Ishikawa (cell line): ENCODE measurements around the gene JMJD1C.

Experiments
- CEBPB ChIP-seq: IDR thresholded peaks from 2 replicates; pipeline ENCODE4 v1.6.1; 2012
- CREB1 ChIP-seq: IDR thresholded peaks from 2 replicates; pipeline ENCODE4 v1.6.1; 2012; ENCODE audit warnings: low read depth
- EGR1 ChIP-seq: IDR thresholded peaks from 2 replicates; pipeline ENCODE4 v1.6.1; 2012
- EP300 ChIP-seq: IDR thresholded peaks from 2 replicates; pipeline ENCODE4 v1.6.1; 2012; ENCODE audit warnings: borderline replicate concordance
- FOXM1 ChIP-seq: IDR thresholded peaks from 2 replicates; pipeline ENCODE4 v1.6.1; 2012; ENCODE audit warnings: low read depth, borderline replicate concordance
- NFIC ChIP-seq: IDR thresholded peaks from 2 replicates; pipeline ENCODE4 v1.6.1; 2012
- RAD21 ChIP-seq: IDR thresholded peaks from 2 replicates; pipeline ENCODE4 v1.6.1; 2012; ENCODE audit warnings: low read depth
- TAF1 ChIP-seq: IDR thresholded peaks from 2 replicates; pipeline ENCODE4 v1.6.1; 2012; ENCODE audit warnings: low read depth, mild to moderate bottlenecking
- TCF12 ChIP-seq: IDR thresholded peaks from 2 replicates; pipeline ENCODE4 v1.6.1; 2012; ENCODE audit warnings: low read depth
- TEAD4 ChIP-seq: IDR thresholded peaks from 2 replicates; pipeline ENCODE4 v1.6.1; 2012
- YY1 ChIP-seq: IDR thresholded peaks from 2 replicates; pipeline ENCODE4 v1.6.1; 2012; ENCODE audit warnings: low read depth
- ZBTB7A ChIP-seq: IDR thresholded peaks from 2 replicates; pipeline ENCODE4 v1.6.1; 2012; ENCODE audit warnings: low read depth
- TF ChIP-seq, protein P1 (sequence below): IDR thresholded peaks from 2 replicates; pipeline ENCODE4 v1.6.1; 2012; ENCODE audit warnings: low read depth, mild to moderate bottlenecking
- TF ChIP-seq, protein P2 (sequence below): IDR thresholded peaks from 2 replicates; pipeline ENCODE4 v1.6.1; 2012
- TF ChIP-seq, protein P3 (sequence below): IDR thresholded peaks from 2 replicates; pipeline ENCODE4 v1.6.1; 2012

Gene JMJD1C

DNA sequence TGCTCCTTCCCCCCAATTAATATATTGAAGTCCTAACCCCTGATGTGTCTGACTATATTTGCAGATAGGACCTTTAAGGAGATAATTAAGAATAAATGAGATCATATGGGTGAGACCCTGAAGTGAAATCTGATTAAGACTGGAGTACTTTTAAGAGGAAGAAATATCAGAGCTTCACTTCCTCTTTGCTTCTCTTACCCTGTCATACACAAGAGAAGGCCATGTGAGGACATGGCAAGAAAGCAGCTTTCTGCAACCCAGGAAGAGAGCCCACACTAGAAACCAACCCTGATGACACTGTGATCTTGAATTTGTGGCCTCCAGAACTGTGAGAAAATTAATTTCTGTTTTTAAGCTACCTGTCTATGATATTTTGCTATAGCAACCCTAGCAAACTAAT, 44.2 kb downstream of the JMJD1C start:
- no peak for TF ChIP-seq TAF1
- no peak for TF ChIP-seq CREB1
- TF ChIP-seq TEAD4: no peak
- no peak for TF ChIP-seq ZBTB7A
- TF ChIP-seq, protein P1, sequence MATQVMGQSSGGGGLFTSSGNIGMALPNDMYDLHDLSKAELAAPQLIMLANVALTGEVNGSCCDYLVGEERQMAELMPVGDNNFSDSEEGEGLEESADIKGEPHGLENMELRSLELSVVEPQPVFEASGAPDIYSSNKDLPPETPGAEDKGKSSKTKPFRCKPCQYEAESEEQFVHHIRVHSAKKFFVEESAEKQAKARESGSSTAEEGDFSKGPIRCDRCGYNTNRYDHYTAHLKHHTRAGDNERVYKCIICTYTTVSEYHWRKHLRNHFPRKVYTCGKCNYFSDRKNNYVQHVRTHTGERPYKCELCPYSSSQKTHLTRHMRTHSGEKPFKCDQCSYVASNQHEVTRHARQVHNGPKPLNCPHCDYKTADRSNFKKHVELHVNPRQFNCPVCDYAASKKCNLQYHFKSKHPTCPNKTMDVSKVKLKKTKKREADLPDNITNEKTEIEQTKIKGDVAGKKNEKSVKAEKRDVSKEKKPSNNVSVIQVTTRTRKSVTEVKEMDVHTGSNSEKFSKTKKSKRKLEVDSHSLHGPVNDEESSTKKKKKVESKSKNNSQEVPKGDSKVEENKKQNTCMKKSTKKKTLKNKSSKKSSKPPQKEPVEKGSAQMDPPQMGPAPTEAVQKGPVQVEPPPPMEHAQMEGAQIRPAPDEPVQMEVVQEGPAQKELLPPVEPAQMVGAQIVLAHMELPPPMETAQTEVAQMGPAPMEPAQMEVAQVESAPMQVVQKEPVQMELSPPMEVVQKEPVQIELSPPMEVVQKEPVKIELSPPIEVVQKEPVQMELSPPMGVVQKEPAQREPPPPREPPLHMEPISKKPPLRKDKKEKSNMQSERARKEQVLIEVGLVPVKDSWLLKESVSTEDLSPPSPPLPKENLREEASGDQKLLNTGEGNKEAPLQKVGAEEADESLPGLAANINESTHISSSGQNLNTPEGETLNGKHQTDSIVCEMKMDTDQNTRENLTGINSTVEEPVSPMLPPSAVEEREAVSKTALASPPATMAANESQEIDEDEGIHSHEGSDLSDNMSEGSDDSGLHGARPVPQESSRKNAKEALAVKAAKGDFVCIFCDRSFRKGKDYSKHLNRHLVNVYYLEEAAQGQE: no peak
- TF ChIP-seq, protein P2, sequence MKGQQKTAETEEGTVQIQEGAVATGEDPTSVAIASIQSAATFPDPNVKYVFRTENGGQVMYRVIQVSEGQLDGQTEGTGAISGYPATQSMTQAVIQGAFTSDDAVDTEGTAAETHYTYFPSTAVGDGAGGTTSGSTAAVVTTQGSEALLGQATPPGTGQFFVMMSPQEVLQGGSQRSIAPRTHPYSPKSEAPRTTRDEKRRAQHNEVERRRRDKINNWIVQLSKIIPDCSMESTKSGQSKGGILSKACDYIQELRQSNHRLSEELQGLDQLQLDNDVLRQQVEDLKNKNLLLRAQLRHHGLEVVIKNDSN: no peak
- TF ChIP-seq EGR1: no peak
- TF ChIP-seq YY1: no peak
- no peak for TF ChIP-seq FOXM1
- TF ChIP-seq, protein P3, sequence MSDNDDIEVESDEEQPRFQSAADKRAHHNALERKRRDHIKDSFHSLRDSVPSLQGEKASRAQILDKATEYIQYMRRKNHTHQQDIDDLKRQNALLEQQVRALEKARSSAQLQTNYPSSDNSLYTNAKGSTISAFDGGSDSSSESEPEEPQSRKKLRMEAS: no peak
- TF ChIP-seq RAD21: no peak
- TF ChIP-seq EP300: no peak
- no peak for TF ChIP-seq TCF12
- no peak for TF ChIP-seq NFIC
- no peak for TF ChIP-seq CEBPB

DNA sequence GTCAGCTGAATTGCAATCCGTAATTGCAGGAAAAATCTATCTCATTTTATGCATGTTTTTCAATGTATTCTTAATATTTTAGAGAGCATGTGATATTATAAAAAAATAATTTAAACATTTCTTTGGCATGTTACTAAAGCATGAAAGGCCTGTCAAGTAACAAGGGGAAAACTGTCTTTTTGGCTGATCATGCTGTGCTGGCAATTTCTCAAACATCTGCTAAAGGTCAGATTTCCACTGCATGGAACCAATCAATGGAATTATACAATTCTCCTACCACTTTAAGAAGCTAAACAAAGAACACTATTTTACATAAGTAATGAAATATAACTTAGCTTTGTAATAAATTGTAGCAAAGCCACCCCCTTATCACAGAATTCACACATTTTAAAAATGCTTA, 49.4 kb downstream of the JMJD1C start:
- TF ChIP-seq EP300: no peak
- TF ChIP-seq FOXM1: no peak
- TF ChIP-seq, protein P1: no peak
- no peak for TF ChIP-seq CREB1
- no peak for TF ChIP-seq TEAD4
- no peak for TF ChIP-seq RAD21
- no peak for TF ChIP-seq TCF12
- no peak for TF ChIP-seq ZBTB7A
- TF ChIP-seq YY1: no peak
- no peak for TF ChIP-seq EGR1
- TF ChIP-seq, protein P3: no peak
- no peak for TF ChIP-seq NFIC
- TF ChIP-seq, protein P2: no peak
- TF ChIP-seq TAF1: no peak

DNA sequence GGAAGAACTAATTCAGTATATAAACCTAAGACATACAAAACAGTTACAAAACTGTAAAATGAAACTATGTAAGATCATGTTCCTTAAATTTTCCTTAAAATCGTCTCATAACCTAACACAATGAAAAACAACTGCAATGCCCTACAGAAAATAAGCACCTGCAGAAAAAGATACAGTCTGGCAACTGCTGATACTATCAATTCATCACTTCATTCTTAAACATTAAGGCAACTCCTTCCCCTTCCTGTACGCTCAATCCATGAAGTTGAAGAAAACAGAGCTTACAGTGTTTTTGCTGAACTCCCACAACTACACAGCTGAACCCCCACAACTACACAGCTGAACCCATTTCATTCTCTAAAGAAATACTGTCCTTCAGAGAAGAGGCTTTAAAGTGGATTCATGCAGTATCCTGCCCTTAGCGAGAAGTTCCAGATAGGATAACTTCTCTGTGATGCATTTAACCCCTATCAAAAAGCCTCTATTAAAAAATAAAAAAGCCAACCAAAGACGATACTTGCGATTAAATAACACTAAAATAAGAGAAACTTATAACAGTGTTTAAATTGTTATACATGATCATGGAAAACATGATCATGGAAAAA, 50.0 kb downstream of the JMJD1C start:
- no peak for TF ChIP-seq ZBTB7A
- no peak for TF ChIP-seq EGR1
- no peak for TF ChIP-seq TEAD4
- no peak for TF ChIP-seq YY1
- TF ChIP-seq, protein P3: no peak
- TF ChIP-seq, protein P2: no peak
- no peak for TF ChIP-seq TCF12
- no peak for TF ChIP-seq CEBPB
- no peak for TF ChIP-seq FOXM1
- TF ChIP-seq NFIC: no peak
- no peak for TF ChIP-seq TAF1
- TF ChIP-seq EP300: no peak
- TF ChIP-seq, protein P1: no peak
- no peak for TF ChIP-seq RAD21
- TF ChIP-seq CREB1: no peak
